K562 (cell line): ENCODE data around the gene FMOD.

Experiments
- BRCA1 ChIP-seq, 2 experiments: fragments of 450-650 bp in 1 of 2; sonication (generic) in 1 of 2; formaldehyde crosslinking in 1 of 2; IDR thresholded peaks; 2 replicates each; pipeline versions ENCODE4 v1.5.0 to v1.6.1; 2017 to 2020; ENCODE audit warnings: mild to moderate bottlenecking in 1 of 2, missing genetic modification reagents in 1 of 2
- CHD1 ChIP-seq: fragments of 200-600 bp; sonication (generic); IDR thresholded peaks from one replicate; pipeline ENCODE4 v1.6.1; 2012; ENCODE audit warnings: mild to moderate bottlenecking, moderate library complexity, low read length, inconsistent platforms
- CHD4 ChIP-seq: fragments of 200-600 bp; sonication (generic); IDR thresholded peaks from 3 replicates; pipeline ENCODE4 v1.6.1; 2012; ENCODE audit warnings: low read depth, mild to moderate bottlenecking, mixed read lengths, low read length, inconsistent platforms; ENCODE audit not compliant: insufficient read depth, insufficient replicate concordance, poor library complexity, severe bottlenecking
- JUNB ChIP-seq: fragments of 450-650 bp; formaldehyde crosslinking; conservative IDR thresholded peaks from 2 replicates; pipeline ENCODE4 v1.4.0; 2020; ENCODE audit warnings: mild to moderate bottlenecking
- RFX5 ChIP-seq: IDR thresholded peaks from 2 replicates; pipeline ENCODE4 v1.6.1; 2011; ENCODE audit warnings: low read depth, mild to moderate bottlenecking, improper control_type of control experiment, low read length
- UBTF ChIP-seq, 2 experiments: IDR thresholded peaks; 2 replicates each; pipeline ENCODE4 v1.6.1; 2012; ENCODE audit warnings: improper control_type of control experiment in 2 of 2, low read depth in 2 of 2, low read length in 2 of 2, borderline replicate concordance in 1 of 2
- ZNF24 ChIP-seq: fragments of 450-650 bp; IDR thresholded peaks from 2 replicates; pipeline ENCODE4 v1.6.1; 2016
- ZNF408 ChIP-seq: fragments of 250-450 bp; sonication (Bioruptor Pico); IDR thresholded peaks from 2 replicates; pipeline ENCODE4 v1.4.0; 2020; ENCODE audit warnings: low read depth, mild to moderate bottlenecking, moderate library complexity
- ZSCAN29 ChIP-seq: fragments of 450-650 bp; IDR thresholded peaks from 2 replicates; pipeline ENCODE4 v1.6.1; 2017
- TF ChIP-seq, protein P1 (sequence below): fragments of 450-650 bp; formaldehyde crosslinking; IDR thresholded peaks from 2 replicates; pipeline ENCODE4 v1.4.0; 2020; ENCODE audit warnings: mild to moderate bottlenecking, moderate library complexity
- TF ChIP-seq, protein P2 (sequence below): fragments of 250-450 bp; sonication (Bioruptor Pico); IDR thresholded peaks from 2 replicates; pipeline ENCODE4 v1.5.0; 2021; ENCODE audit warnings: mild to moderate bottlenecking, moderate library complexity

GRCh38 chr1:203342192-203342940, 8.6 kb downstream of the FMOD start:
- no peak for TF ChIP-seq JUNB (CRISPR knock-in tag)
- TF ChIP-seq RFX5: no peak
- TF ChIP-seq ZNF24: no peak
- no peak for TF ChIP-seq ZNF408 (CRISPR knock-in tag)
- TF ChIP-seq, protein P1, sequence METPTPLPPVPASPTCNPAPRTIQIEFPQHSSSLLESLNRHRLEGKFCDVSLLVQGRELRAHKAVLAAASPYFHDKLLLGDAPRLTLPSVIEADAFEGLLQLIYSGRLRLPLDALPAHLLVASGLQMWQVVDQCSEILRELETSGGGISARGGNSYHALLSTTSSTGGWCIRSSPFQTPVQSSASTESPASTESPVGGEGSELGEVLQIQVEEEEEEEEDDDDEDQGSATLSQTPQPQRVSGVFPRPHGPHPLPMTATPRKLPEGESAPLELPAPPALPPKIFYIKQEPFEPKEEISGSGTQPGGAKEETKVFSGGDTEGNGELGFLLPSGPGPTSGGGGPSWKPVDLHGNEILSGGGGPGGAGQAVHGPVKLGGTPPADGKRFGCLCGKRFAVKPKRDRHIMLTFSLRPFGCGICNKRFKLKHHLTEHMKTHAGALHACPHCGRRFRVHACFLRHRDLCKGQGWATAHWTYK: no peak
- TF ChIP-seq CHD1: no peak
- TF ChIP-seq, protein P2, sequence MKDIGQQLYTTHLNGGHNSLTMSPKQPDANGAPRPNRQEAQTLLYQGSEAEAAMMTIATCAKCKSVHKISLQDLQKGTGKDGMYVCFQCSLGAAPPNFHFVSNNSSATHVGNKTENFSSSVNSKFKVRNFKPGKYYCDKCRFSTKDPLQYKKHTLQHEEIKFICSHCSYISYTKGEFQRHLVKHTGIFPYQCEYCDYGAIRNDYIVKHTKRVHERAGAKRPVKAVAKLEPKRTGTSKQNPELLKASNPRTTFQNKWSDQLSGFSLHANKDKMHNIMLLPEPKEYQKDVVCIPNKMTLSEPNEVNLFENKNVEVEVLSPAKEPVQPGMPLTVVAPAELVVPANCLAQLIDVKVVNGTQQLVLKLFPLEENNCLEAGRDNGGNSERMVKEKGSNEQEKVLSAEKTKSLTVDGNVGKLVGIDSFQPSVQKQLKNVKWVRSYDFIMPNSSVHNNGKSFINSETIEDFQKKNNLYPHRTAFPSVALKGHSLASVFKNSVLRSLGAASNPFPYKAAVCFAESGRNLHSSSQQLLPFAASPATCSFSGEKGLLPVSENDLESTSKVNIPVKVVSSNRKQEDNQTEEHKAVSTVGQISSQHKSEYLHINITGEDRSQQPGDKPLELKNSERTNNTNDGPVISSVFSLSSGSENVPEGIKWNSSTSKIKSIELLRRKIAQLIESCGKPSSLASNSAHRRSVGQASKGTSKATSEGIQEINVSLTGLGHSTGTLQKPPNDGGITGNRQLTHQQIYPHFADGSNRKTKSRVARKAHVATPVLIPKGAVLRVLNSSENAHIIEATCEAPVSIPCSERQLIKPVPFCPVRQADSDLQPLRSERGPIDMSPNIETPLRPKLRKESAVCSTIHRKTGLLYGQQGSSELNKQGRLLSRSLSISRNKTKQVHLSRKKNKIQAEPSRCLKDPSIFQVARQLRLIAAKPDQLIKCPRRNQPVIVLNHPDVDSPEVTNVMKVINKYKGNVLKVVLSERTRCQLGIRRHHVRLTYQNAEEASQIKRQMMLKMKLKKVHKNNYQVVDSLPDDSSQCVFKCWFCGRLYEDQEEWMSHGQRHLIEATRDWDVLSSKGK (CRISPR knock-in tag): no peak
- no peak for TF ChIP-seq ZSCAN29
- TF ChIP-seq BRCA1 (IDR thresholded peaks at IDR 0.05): no peak
- no peak for TF ChIP-seq BRCA1 (CRISPR knock-in tag; IDR thresholded peaks at IDR 0.05)
- TF ChIP-seq UBTF (IDR thresholded peaks at IDR 0.05; ENCODE audit: borderline replicate concordance in 1 of 2, low read depth in 2 of 2, low read length in 2 of 2): no peak
- TF ChIP-seq CHD4: no peak
